22Rv1 (cell line): Measurements from ENCODE around the gene SOCS6.

Experiments
- H3K27ac ChIP-seq: fragments of 450-650 bp; 2 replicates; pipeline ENCODE4 v1.5.1; 2017
- ZFX ChIP-seq: fragments of 450-650 bp; IDR thresholded peaks from 2 replicates; pipeline ENCODE4 v1.6.1; 2017; ENCODE audit warnings: antibody characterized with exemption, borderline replicate concordance
- TF ChIP-seq, protein P1 (sequence below): fragments of 450-650 bp; IDR thresholded peaks from 2 replicates; pipeline ENCODE4 v1.5.1; 2017; ENCODE audit warnings: mild to moderate bottlenecking

The SOCS6 gene

DNA sequence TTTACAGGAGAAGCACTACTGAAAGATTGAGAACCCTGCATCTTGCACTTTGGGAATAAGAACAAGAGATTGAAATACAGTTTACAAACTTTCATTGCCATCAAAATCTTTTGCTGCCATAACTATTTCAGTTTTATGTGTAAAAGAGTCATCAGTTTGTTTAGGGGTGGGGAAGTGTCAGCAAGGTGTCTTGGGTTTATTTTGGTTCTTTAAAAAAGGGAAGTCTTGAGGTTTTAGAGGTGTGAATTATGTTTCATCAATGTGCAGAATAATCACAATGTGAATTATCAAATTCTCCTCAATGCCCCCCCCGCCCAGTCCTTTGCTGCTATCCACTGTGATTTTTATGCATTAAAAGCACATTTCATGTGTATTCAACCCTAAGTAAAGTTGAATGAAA is 37.4 kb downstream of the SOCS6 start:
- H3K27ac ChIP-seq: no peak overlapping the region
- no peak for TF ChIP-seq ZFX
- TF ChIP-seq, protein P1, sequence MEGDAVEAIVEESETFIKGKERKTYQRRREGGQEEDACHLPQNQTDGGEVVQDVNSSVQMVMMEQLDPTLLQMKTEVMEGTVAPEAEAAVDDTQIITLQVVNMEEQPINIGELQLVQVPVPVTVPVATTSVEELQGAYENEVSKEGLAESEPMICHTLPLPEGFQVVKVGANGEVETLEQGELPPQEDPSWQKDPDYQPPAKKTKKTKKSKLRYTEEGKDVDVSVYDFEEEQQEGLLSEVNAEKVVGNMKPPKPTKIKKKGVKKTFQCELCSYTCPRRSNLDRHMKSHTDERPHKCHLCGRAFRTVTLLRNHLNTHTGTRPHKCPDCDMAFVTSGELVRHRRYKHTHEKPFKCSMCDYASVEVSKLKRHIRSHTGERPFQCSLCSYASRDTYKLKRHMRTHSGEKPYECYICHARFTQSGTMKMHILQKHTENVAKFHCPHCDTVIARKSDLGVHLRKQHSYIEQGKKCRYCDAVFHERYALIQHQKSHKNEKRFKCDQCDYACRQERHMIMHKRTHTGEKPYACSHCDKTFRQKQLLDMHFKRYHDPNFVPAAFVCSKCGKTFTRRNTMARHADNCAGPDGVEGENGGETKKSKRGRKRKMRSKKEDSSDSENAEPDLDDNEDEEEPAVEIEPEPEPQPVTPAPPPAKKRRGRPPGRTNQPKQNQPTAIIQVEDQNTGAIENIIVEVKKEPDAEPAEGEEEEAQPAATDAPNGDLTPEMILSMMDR: no peak

DNA sequence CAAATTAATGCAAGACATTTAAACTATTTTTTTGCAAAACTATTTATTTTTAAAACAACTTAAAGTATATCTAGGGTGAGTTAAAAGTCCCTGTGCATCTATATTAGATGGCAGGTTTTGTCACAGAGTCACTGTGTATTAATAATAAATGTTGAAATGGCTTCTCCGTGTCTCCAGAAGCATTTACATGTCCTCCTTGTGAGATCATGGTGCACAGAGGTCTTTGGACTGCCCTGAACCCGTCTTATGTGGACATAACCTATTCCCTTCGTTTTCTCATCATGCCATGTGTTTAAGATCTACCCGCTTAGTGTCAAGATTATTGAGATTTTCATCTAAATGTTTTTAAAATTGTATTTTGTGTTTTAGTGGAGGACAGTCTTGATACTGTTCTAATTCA is 39.3 kb downstream of the SOCS6 start:
- TF ChIP-seq, protein P1: no peak
- no peak for TF ChIP-seq ZFX
- H3K27ac ChIP-seq: no peak overlapping the region

DNA sequence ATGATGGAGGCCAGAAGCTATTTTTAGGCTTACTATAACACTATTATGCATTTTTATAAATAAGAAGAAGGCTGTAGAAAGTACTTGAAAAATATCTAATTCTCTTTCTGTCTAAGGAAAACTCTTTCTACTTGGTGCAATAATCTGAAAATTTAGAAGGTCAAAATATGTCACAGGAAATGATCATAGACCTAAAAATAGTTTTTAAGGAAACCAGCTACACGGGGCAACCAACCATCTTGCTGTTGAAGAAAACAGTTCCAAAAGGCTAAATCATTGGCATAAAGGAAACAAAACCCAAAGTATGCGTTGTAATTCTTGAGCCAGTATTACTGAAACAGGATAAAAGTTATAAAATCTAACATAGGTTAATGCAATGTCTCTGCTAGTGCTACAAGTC is 40.2 kb downstream of the SOCS6 start:
- H3K27ac ChIP-seq: no peak overlapping the region
- no peak for TF ChIP-seq ZFX
- TF ChIP-seq, protein P1: no peak

DNA sequence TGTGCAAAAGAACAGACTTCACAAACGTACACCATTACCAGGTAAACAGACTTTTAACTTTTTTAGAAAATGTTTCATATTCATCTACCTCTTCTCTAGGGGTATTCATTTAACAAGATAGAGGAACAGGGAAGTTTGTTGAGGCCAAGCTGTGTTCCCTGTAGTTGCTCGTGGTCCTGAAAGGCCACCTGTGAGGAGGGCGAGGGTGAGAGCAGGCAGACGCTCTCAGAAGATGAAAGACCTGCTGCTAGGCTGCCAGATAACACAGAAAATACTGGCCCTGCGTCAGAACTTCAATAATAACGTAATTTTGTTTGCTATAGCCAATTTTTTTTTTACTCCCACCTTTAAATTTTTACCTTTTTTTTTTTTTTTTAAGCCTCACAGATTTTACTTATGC is 42.0 kb downstream of the SOCS6 start:
- TF ChIP-seq, protein P1: no peak
- no peak for TF ChIP-seq ZFX
- no peak overlapping the region for H3K27ac ChIP-seq

DNA sequence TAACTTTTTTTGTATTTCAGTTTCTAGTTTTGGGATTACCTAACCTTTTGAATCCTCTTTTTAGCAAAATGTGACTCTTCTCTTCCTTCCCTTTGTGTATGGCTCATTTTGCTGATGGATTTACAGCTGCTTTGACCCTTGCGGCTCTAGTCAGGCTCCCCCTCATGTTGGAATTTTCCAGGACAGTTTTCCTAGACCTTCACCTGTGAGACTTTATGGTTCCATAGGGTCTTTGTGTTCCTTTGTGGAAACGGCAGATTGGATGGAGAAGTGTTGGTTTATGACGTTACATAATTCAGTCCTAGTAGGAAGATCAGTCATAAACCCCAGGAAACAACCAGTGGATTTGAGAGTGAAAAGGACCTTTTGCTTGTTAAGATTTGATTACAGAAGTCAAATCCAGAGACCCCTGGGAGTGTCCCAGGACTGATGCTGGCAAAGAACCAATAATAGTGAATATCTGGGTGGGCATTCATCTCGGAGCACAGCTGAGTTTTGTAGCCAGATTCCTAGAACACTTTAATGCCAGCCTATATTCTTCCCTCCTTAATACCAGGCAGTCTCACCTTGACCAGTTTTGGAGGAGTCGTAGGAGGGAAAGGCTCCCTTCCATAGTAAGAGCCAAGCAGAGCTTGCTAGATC is 42.7 kb downstream of the SOCS6 start:
- no peak overlapping the region for H3K27ac ChIP-seq

DNA sequence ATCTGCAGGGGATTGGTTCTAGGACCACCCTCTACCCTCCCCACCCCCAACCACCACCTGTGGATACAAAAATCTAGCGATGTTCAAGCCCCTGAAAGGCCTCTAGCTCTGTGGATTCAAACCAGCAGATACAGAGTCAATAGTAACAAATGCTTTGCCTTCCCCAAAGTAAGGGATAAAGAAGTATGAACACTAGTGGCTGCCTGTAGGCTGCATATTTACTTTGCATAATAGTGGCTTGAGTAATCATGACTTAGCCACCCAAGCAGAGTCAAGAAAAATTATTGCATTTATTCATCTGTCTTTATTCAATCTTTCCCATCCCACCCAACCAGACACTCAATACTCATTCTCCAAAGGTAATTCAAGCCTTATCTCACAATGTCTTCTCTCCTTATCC is 43.8 kb downstream of the SOCS6 start:
- no peak overlapping the region for H3K27ac ChIP-seq
- TF ChIP-seq, protein P1: no peak
- no peak for TF ChIP-seq ZFX

More for the DNA sequence above, 42.7 kb downstream of the SOCS6 start:
- TF ChIP-seq ZFX: no peak
- TF ChIP-seq, protein P1: no peak

DNA sequence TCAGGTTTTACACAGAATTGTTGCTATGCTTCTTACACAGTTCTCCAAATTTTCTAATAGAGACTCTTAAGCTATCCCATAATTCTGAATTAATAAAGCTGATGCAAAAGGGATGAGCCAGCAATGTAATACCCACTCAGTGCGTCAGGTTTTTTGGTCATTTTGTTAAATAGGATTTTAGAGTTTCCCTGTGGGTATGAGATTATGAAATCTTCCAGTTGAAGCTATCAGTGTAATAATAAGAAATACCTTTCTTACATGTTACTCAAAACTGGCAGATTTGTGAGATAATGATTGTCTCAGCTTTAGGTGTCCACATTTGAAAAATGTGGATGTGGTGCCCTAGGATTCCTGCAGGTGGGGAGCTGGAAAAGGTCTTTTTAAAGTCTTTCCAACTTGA is 44.5 kb downstream of the SOCS6 start:
- TF ChIP-seq, protein P1: no peak
- TF ChIP-seq ZFX: no peak
- H3K27ac ChIP-seq: no peak overlapping the region
